Endothelial cell of umbilical vein (primary cell): ENCODE measurements around the gene HOXA2.

Experiments used
- EZH2 ChIP-seq: IDR thresholded peaks from 2 replicates; pipeline ENCODE4 v1.6.1; 2012; ENCODE audit warnings: borderline replicate concordance, low read depth, mild to moderate bottlenecking, moderate library complexity, low read length, inconsistent platforms; ENCODE audit not compliant: severe bottlenecking
- JUN ChIP-seq: IDR thresholded peaks from 2 replicates; pipeline ENCODE4 v1.6.1; 2011; ENCODE audit warnings: borderline replicate concordance, low read depth; ENCODE audit not compliant: insufficient read length, insufficient read depth
- MYC ChIP-seq: IDR thresholded peaks from one replicate; pipeline ENCODE4 v1.6.1; 2011; ENCODE audit warnings: mild to moderate bottlenecking, low read depth, low read length
- POLR2A ChIP-seq: IDR thresholded peaks from 2 replicates; pipeline ENCODE4 v1.6.1; 2012; ENCODE audit warnings: low read depth, mild to moderate bottlenecking, control low read depth, low read length
- POLR2AphosphoS5 ChIP-seq: IDR thresholded peaks from 2 replicates; pipeline ENCODE4 v1.6.1; 2012; ENCODE audit warnings: low read depth, mild to moderate bottlenecking, control low read depth, low read length, moderate library complexity; ENCODE audit not compliant: insufficient read depth
- TF ChIP-seq, protein P1 (sequence below), 2 donors: IDR thresholded peaks; 1 replicate in 1 of 2; 2 replicates in 1 of 2; pipeline ENCODE4 v1.5.1; 2011; ENCODE audit warnings: low read length in 2 of 2, mild to moderate bottlenecking in 2 of 2, moderate library complexity in 2 of 2, control low read depth in 1 of 2, inconsistent platforms in 1 of 2, low read depth in 1 of 2; ENCODE audit not compliant: insufficient read depth in 1 of 2; ENCODE audit errors: extremely low read depth in 1 of 2
- TF ChIP-seq, protein P2 (sequence below): IDR thresholded peaks from 2 replicates; pipeline ENCODE4 v1.6.1; 2011; ENCODE audit not compliant: insufficient read depth, insufficient read length

DNA sequence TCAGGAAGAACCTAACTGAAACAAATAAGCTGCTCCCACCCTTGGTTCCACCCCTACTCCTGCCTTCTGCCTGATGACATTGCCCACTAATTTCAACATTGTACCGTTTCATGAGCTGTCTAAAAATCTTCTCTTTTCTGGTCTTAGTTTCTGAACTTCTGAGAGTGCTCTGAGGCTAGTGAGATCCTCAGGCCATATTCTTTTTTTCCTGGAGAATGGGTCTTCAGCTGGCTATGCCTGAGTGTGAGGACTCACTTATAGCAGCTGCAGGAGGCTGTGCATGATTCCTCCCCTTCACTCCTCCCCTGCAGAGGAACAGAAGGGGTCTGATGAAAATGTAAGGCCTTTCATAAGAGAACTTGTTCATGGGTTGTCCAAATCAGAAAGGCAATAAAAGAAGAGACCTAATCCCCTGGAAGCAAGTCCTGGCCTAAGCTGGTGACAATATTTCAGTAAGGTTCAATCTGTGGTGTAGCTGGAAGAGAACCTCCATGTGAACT, 17.0 kb upstream of the HOXA2 start:
- TF ChIP-seq, protein P1, sequence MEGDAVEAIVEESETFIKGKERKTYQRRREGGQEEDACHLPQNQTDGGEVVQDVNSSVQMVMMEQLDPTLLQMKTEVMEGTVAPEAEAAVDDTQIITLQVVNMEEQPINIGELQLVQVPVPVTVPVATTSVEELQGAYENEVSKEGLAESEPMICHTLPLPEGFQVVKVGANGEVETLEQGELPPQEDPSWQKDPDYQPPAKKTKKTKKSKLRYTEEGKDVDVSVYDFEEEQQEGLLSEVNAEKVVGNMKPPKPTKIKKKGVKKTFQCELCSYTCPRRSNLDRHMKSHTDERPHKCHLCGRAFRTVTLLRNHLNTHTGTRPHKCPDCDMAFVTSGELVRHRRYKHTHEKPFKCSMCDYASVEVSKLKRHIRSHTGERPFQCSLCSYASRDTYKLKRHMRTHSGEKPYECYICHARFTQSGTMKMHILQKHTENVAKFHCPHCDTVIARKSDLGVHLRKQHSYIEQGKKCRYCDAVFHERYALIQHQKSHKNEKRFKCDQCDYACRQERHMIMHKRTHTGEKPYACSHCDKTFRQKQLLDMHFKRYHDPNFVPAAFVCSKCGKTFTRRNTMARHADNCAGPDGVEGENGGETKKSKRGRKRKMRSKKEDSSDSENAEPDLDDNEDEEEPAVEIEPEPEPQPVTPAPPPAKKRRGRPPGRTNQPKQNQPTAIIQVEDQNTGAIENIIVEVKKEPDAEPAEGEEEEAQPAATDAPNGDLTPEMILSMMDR (IDR thresholded peaks at IDR 0.05; ENCODE audit: extremely low read depth in 1 of 2, insufficient read depth in 1 of 2, low read depth in 1 of 2, low read length in 2 of 2), result no peak
- TF ChIP-seq MYC (no peak), POLR2A (no peak), POLR2AphosphoS5 (no peak), EZH2 (no peak), JUN (no peak)
- TF ChIP-seq, protein P2, sequence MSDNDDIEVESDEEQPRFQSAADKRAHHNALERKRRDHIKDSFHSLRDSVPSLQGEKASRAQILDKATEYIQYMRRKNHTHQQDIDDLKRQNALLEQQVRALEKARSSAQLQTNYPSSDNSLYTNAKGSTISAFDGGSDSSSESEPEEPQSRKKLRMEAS, result no peak
